NCI-H128 (cell line): ENCODE results near the gene HSPB9.
"Not testable (repeated sequence)": the region's sequence is repeated elsewhere in the genome, so short reads cannot be mapped to it uniquely, and the experiment has no call there.

ENCODE experiments used
- DNase-seq: peaks from one replicate; lab custom pipeline; 2025; ENCODE audit not compliant: unreplicated experiment; lab: John Stamatoyannopoulos, UW

The HSPB9 gene

DNA sequence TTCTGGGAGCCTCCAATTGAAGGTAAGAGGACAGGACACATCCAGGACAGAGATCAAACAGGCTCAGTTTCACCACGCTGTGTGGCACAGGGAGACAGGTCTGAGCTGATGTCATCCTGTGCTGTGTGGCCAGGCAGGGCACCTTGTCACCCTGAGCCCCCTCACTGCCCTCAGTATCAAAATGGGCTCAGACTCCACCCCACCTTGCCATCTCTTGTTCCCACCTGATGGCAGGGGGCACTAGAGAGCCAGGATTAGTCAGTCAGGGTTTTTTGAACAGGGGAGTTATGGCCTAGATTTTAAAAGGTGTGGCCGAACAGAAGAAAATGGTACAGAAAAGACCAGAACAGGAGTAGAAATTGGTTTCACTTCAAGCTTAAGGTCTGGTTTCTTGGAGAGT, 4.1 kb upstream of the HSPB9 start:
- DNase-seq: no peak

DNA sequence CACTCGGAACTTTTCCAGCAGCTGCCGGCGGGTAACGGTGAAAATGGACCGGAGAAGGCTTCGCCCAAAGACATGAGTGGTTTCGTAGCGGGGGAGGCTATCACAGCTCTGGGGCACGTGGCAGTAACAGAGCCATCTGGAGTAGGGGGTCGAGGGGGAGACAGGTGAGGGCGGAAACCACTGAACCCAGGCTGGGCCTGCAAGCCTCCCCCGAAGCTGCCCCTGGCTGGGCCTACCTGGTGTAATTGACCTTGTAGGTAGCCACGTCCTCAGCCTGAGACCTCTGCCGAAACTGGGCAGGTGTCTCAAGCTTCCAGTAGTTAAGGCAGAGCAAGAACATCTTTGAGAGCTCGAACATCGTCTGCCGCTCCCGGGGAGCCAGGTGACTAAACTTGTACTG, 3.3 kb upstream of the HSPB9 start:
- no peak for DNase-seq

DNA sequence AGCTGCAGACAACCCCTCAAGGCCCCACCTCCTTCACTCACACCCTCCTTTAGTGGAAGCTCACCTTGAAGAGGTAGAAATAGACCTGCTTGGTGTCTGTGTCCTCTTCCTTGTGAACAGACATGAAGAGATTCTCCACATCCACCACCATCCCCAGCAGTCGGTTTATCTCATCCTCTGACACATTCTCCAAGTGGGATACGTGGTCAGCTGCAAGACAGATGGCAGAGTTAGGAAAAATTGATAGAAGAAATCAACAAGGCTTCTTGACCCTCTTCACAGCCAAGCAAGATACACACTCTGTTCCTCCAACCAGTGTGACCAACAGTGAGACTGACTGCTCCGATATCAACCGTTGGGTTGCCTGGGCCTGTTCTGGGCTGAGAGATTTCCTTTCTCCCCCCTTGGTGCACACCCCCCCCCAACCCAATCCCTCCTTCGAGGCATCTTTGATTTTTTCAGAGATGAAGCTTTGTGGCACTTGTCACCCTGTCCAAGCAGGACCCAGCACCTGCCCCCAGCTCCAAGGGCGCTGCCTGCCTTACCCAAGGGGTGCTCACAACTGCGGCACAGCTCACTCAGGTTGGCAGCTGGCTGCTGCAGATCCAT, 2.3 kb upstream of the HSPB9 start:
- no peak for DNase-seq

DNA sequence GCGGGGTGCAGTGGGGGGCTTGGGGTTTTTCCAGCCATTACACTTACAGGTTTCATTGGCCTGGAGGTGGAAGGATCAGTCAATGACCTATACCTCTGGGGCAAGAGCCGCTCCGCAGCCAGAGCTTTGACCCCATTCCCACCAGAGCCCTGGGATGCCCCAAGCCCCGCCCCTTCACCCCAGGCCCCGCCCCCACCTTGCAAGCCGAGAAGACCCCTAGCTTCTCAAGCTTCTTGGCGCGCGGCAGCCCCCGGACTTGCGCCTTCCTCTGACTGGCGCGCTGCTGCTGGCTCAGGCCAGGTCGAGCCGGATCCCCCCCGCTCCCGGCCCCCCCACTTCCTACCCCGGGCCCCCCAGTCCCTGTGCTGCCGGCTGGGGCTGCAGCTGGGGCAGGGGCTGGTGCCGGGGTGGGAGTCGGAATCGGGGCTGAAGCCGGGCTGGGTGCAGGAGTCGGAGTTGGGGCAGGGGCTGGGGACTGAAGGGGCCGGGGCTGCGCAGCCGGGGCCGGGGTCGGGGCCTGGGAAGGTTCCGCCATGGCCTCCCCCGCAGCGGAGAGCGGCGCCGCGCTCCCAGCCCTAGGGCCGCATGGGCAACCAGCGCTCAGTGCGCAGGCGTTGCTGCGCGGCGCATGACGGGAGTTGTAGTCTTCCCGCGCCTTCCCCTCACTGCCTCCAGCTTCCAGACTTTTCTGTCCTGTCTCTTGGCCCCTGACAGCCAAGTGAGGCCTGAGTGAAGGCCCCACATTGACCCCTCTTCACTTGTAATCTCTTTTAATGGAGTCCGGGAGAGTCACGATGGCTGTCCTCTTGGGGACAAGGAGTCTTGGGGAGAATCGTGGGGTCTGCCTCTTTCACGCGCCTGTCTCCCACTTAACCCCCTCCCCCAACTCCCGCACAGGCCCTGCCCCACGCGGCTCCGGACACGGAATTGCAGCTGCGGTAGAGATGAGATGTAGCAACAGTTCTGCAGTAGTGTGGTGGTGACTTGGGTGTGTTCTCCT, 1.5 kb upstream of the HSPB9 start, which contains the start of gene KAT2A:
Gene KAT2A, minus strand, starts transcription at position 598 of the 1,000 bp plus-strand sequence. Its CDS starts 63 bp downstream, at position 535.
- DNase-seq: peak; percentile 54

DNA sequence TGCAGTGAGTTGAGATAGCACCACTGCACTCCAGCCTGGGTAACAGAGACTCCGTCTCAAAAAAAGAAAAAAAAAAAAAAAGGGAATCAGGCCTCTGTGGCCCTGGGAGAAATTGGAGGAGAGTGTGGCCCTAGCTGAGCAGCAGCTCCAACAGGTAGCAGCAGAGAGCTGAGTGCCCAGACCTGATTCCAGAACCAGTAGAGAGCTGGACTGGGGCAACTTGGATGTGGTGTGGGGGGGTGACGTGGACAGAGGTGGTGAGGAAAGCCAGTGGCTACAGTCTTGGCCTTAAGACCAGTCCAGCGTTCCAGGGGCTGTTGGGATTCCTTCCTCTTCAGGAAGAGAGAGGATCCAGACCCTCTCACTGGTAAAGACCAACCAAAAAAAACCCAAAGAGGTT, 1.7 kb downstream of the HSPB9 start:
- DNase-seq: no peak

DNA sequence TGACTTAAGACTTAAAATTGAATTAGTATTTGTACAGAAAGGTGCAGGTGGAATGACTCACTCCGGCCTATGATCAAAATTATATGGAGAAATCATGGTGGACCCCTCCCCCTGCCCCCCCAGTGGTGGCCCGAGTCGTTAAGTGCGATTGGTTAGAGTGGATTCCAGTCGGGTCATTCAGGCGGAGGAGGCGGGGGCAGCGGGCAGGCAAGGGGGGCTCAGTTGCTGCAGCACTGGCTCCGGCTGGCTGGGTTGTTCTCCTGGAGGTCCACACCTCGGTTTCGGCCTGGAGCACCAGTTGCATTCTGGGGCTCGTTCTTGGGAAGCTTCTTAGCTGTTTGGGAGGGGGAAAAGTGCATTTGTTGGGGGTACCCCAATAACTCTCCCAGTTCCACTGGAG, 3.0 kb downstream of the HSPB9 start:
- no peak for DNase-seq

DNA sequence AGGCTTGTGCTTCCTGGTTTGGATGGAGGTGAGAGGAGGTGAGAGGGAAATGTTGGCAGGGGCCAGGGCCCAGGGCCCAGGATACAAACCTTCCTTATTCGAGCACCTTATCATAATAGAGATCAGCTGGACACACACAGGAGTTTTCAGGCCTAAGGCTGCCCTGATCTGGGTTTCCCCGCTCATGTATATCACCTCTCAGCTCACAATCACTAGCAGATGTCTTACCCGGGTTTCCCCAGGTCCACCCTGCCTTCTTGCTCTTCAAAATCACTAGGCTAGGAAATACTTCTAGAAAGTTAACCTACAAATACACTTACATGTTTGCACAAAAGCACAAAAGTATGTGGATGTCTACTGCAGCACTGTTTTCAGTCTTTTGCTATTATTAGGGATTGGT, 4.2 kb downstream of the HSPB9 start:
- no peak for DNase-seq

DNA sequence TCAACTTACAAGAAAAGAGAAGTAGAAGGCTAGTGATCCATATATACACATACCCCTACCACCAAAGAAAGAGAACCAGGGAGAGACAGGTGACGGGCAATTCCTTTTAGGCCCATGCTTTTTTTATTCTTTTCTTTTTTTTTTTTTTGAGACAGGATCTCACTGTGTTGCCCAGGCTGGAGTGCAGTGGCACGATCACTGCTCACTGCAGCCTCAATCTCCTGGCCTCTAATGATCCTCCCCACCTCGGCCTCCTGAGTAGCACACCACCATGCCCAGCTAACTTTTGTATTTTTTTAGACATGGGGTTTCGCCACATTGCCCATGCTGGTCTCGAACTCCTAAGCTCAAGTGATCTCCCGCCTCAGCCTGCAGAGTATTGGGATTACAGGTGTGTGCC, 4.8 kb downstream of the HSPB9 start:
- DNase-seq: no peak

DNA sequence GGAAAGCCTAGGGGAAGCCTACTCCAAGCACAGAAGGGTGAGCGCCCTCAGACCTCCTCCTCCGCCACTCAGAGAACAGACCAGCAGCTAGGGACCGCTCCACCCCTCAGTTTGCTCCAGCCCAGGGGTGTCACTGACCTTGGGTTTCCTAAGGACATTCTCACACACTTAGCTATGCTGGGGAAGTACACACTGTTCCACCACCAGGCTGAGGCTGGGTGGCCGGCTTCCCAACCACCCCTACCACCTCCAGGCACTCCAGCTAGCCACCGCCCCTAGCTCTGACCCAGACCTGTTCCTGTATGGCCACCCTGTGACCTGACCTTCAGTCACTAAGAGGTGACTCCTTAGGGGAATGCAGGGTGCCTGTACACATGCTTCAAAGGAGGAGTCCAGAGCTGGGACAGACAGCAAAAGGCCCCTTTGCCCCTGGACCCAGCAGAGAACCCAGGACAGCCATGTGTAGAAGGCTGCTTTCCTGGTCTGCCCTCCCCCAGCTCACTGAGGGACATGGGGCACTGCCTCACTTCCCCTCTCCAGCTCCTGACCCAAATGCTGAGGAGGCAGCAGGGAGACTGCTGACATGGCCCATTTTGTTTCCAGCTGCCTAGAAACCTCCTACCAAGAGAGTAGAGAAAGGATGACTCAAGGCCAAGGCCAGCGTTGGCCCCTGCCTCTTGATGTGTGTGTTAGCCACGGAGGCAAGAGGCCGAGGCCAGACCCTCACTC, 6.7 kb downstream of the HSPB9 start:
- DNase-seq: no peak

DNA sequence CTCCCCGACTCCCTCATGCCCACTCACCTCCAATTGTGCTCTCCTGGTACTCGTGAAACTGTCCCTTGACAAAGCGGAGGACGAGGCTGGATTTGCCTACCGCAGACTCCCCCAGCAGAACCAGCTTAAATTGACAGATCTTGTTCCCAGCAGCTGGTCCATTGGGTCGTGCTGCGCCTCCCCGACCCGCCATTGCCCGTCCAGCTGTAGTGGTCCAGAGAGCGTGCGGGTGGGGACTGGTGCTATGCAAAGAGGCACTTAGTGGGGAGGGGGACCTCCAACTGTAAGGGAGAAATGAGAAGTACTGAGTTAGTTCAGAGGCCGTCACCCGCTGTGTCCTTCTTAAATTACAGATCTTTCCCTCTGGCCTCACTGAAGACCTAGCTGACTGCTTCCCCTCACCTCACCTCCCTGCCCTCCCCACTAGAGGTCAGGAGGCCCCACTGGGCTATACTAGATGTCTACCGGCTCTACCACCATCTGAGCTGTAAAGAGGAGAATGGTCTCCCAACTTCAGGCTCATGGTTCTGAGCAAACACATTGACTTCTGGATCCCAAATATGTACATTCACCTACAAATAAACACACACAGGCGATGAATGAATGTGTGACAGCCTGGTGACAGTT, 7.8 kb downstream of the HSPB9 start:
- DNase-seq: no peak

DNA sequence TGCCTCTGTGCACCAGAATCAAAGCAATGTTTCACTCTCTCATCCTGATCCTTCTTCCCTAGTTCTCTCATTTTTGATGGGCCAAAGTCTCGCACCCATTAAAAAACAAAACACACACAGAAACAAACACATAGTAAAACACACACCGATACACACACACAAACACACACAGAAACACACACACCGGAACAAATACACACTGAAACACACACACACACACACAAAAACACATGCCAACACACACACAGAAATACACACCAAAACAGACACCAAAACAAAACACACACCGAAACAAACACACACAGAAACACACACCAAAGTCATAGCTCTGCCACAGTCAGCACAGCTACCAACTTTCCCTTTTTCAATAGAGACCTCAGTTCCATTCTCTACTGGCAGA, 8.6 kb downstream of the HSPB9 start:
- DNase-seq: no peak

DNA sequence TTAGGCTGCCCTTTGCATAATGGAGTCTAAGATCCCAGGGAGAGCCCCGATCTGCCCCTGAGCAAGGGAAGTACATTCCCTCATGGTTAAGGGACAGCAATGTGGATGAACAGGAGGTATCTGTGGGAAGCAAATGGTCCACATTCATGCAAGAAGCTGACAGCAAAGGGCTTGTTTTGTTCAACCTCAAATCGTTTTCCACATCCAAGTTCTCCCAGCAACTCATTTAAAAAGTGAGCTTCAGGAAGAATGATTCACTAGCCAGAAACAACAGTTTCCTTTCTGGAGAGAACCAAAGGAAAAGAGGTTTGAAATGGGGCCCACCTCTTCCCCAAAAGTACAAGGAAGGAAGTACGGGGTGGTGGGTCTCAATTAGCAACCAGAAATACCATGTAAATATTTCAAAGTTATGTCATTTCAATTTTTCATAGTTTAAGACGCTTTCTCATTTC, 9.4 kb downstream of the HSPB9 start:
- no peak for DNase-seq

DNA sequence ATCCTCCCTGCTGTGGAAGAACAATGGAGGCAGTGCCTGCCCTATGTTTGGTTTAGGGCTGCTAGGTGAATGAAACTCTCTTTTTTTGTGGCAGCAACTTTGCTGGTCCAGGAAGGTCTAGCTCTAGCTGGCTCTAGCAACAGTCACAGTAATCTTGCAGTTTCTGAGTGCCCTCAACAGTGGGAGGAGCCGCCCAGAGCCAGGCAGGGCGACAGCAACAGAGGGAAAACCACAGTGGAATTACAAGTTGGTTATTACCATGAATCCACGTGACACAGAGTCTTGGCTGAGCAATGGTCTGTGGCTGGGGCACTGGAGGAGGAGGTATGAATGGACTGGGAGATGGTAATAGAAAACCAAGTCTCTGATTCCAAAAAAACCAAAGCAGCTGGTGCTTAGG, 10.3 kb downstream of the HSPB9 start:
- DNase-seq: no peak

DNA sequence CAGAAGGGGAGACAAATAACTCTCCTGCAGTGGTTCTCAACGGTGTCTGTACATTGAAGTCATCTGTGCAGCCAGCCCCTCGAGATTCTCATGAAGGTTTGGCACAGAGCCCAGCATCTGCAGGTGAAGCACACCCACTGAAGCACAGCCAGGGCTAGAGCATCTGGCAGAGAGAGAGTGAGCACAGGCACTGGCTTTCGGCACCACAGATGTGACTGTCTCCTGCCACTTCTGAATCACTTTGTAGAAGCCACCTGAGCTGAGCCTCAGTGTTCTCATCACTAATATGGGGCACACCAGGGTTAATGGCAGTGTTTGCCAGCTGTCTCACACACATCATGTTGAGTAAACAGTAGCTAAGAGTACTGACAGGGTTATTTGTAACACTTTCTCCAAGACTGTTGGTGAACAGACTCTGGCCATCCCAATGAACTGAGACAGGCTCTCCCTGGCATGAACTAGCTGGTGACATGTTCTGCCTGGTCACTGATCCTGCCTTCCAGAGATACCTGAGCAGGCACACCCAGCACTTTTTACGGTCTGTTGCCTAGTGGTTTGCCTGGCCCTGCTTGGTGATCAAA, 10.9 kb downstream of the HSPB9 start:
- peak; percentile 53 for DNase-seq

DNA sequence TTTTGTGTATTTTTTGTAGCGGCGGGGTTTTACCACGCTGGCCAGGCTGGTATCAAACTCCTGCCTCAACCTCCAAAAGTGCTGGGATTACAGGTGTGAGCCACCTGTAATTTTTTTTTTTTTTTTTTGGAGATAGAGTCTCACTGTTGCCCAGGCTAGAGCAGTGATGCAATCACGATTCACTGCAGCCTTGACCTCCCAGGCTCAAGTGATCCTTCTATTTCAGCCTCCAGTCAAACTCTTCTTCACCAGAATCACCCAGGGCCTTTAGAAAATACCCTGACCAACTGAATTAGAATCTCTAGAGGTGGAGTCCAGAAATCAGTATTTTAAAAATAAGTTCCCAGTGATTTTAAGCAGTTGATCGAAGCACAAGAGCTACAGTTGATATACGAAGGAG, 12.5 kb downstream of the HSPB9 start:
- no peak for DNase-seq

DNA sequence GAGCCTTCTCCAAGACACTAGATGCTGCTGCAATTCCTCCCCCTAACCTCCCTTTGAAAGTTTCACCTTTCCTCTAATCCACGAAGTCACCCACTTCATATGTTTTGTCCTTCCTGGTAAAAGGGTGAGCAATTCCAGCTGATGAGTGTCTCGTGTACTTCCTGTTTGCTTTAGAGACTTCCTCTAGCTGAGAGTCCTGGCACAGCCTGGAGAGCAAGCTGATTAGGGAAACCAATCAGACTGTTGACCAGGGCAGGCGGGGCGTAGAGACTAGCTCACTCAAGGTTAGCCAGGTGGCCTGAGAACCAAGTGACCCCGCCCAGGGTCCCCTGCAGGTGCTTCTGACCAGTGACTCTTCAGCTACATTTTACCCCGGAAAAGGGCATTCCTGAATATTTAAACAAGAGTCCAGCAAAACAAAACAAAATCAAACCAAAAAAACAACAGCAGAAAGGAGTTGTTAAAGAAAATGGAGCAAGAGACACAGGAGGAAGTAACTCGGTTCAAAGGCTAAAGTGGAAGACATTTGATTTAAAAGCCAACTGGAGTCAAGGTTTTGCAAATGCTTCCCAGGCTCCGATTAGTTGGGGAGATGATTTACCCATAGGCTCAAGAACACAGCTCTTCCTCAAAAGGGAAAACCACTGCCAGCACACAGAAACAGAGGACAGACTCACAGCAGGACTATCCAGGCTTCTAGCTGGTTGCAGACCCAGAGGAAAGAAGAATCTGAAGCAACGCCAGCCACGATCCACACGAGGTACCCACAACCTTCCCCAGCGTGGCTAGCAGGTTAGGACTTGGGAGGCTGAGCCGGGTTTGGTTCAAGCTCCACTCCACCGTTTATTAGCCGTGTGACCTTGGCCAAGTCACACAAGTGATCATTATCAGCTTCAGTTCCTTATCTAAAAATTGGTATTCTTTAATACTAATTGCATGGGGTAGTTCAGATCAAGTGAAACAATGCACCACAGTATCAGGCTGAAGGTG, 13.4 kb downstream of the HSPB9 start:
- DNase-seq: no peak

DNA sequence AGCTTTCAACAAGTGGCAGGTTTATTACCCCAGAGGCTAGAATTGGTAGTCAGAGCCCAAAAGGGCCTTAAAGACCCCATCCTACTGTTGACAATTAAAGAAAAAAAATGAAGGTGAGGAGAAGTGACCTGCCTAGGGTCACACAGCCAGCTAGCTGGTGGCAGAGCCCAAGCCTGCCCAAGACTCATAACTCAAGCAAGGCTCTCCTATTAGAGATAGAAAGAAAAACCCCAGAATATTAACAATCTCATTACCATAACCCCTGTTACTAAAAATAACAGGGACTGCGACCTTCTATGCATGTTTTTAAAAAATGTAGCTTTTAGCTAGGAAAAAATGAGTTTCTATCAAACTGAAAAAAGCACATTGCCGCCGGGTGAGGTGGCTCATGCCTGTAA, 14.0 kb downstream of the HSPB9 start:
- DNase-seq: no peak

DNA sequence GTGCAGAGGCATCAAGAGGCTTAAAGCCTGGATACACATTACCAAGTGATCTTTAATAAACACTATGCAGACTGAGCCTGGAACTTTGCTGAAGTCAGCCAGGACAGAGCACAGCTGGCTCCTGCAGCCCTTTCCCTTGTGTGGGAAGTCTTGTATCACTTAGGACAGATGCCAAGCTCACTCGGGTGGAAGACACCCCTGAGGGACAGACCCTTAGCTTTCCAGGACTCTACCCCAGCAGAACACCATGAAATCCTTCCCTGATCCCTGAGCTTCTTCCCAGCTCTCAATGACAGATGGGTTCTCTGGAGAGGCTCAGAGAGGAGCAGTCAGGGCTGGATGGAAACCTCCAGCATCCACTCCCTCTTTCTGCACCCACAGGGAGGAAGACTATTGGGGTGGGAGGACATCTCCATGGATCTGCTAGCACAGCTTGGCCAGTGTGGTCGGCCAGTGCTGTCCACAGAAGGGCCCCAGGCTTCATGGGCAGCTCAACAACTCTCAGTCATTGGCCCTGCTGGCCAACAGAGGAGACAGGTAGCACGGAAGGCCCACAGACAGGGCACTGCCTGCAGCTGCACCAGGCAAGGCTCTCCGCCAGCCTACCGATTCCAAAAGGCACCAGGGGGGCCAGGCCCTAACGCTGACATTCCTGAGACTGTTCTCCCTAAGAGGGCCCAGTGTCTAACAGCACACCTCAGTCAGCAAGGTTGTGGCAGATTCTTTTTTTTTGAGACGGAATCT, 16.3 kb downstream of the HSPB9 start:
- no peak for DNase-seq

DNA sequence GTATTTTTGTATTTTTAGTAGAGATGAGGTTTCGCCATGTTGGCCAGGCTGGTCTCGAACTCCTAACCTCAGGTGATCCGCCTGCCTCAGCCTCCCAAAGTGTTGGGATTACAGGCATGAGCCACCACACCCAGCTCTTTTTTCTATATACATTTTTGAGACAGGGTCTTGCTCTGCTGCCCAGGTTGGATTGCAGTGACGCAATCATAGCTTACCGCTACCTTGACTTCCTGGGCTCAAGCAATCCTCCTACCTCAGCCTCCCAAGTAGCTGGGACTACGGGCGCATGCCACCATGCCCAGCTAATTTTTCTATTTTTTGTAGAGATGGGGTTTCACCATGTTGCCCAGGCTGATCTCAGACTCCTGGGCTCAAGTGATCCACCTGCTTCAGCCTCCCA, 18.1 kb downstream of the HSPB9 start:
- not testable (repeated sequence) for DNase-seq
